Activated CD4-positive, CD25-positive, alpha-beta regulatory T cell treated with anti-CD3 and anti-CD28 coated beads, Interleukin-2, amount 50 U/mL, for 16 hours (primary cell): ENCODE data around the gene COLQ.

Source experiments
- DNase-seq: peaks from one replicate; pipeline ENCODE4 v3.0.0-alpha.2; 2020; ENCODE audit warnings: low read depth, low spot score

Gene COLQ

DNA sequence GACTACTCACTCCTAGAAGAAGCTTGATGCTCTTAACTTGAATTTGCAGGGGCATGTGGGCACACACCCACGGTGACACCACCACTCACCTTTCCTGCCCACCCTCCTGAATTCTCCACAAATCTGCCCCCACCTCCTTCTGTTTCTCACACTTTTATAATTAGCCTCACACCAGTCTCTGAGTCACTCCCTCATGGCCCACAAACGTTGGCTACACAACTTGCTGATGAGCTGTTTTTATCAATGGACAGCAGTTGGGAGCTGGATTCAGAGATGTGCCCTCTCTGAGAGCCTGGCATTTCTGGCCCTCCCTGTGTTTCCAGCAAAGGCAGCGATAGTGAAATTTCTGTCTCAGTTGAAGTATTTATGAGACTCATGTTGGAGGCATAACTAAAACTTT lies 1.3 kb downstream of the COLQ start:
- no peak for DNase-seq

- no peak for DNase-seq
These were observed 2.4 kb downstream of the COLQ start for GRCh38 chr3:15519096-15519495.

DNA sequence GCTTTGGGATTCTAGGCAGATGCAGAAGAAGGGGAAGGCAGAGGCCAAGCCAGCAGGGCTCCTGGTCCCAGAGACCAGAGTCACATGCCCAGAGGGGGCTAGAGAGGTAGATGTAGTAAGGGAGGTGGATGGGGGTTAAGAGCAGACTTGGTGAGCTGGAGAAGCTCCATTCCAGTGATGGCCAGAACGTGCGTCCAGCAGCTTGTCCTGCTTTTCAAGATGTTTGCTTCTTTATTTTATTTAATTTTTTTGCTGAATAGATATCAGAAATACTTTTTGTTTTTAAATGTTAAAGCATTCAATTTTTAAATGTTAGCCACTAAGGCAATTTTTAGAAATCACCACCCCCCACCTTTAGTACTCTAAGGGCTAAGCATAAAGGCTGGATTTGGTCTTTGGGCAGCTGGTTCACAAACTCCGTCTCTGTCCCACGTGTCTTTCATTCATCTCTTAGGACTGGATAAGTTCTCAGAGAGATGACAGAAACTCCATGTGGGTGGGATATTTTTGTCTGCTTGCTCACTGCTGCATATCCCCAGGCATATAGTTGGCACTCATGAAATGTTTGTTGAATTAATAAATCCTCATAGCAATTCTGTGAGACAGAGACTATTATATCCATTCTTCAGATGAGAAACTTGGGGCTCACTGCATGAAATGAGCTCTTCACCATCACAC lies 6.7 kb downstream of the COLQ start:
- DNase-seq = no peak

DNA sequence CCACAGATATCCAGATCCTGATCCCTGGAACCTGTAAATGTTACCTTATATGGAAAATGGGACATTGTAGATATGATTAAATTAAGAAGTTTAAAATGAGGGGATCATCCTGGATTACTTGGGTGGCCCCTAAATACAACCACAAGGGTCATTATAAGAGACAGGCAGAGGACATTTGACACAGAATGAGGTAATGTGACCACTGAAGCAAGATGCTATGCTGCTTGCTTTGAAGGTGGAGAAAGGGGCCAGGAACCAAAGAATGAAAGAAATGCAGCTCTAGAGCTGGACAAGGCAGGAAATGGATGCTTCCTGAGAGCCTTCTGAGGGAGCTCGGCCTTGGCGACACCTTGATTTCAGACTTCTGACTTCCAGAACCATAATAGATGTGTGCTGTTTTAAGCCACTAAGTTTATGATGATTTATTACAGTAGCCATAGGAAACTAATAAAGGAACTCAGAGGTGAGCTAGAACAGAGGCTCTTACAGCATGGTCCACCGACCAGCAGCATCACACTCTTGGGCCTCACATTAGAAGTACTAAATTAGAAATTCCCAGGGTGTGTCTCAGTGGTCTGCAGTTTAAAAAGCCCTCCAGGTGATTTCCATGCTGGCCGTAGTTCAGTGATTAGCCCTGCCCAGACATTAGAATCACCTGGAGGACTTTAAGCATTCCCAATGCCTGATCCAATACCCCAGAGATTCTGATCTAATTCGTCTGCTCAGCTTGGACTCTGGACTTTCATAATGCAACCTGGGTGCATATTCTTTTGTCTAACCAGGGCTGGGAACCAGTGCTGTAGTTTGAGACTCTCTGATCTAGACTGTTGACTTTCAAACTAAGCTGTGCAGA lies 7.5 kb downstream of the COLQ start:
- no peak for DNase-seq

DNA sequence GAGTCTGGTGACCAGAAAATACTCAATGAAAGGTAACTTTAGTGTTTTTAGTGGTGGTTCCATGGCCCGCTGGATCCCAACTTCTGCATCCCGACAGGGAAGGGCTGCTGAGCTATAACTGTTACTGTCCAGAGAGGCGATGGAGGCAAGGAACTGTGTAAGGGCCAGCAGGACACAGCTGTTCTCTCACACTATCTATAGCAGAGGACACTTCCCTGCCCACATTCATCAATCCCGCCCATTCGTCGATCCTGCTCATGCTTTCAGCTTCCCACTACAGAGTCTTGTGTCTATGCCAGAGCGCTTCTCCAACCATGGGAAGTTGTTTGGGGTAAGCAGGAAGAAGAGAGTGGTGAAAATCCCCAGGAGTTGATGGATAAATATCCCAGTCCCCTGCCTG lies 8.4 kb downstream of the COLQ start:
- no peak for DNase-seq

- DNase-seq = no peak
These were observed 9.3 kb downstream of the COLQ start for GRCh38 chr3:15512166-15512565.

GRCh38 chr3:15511156-15511555 lies 10.3 kb downstream of the COLQ start:
- no peak for DNase-seq

- DNase-seq = no peak
These were observed 11.0 kb downstream of the COLQ start for GRCh38 chr3:15510493-15510892.

DNA sequence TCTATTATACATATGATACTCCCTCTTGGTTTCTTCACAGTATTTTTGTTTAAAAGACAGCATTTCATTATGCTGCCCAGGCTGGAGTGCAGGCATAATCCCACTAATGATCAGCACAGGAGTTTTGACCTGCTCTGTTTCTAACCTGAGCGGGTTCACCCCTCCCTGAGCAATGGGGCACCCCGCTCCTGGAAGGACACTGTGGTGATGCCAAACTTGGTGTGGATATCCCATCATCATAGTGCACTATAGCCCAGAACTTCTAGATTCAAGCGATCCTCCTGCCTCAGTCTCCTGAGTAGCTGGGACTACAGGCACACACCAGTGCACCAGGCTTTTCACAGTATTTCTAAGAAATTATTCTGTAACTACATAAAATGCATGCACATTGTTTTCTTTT lies 14.9 kb downstream of the COLQ start:
- no peak for DNase-seq

DNA sequence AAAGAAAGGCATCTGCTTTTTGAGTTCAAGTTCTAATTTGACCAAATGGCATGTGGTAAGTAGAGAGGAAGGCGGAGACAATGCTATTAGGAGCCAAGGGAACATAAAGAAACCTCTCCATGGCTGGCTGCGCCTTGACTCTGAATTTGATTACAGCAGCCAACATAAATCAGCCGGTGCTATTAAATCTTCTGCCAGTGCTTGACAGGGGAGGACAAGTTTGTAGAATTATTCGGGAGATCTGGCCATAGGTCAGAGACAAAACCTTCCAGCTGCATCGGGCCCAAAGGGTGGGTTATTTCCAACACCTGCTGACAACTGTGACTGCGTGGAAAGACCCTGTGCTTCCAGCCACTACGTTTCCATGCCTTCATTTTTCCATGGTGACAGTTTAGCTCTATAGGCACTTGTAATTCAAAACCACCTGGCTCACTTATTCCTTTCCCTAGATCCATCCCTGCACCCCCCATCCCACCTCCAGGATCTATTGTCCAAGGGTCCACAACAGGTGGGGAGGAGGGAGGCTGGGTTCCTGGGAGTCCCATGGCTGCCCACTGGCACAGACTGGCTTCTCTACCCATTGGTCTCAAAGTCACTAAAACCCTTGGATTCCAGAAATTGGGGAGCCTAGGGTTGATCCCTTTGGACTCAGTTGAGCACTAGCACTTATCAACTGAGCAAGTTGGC lies 15.9 kb downstream of the COLQ start:
- DNase-seq = no peak

DNA sequence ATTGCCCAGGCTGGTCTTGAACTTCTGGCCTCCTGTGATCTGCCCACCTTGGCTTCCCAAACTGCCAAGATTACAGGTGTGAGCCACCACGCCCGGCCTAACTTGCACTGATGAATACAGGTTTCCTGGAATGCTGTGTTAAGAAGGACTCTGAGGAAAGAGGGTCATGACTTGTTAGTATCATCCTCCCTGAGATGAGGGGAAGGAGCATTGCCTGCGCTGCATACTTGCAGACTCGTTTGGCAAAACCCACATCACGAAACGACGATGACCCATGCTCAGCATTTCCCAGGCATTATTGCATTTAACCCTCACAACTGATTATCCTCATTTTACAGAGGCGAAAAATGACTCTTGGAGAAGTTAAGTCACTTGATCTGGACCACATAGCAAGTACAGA lies 18.9 kb downstream of the COLQ start:
- DNase-seq = no peak

DNA sequence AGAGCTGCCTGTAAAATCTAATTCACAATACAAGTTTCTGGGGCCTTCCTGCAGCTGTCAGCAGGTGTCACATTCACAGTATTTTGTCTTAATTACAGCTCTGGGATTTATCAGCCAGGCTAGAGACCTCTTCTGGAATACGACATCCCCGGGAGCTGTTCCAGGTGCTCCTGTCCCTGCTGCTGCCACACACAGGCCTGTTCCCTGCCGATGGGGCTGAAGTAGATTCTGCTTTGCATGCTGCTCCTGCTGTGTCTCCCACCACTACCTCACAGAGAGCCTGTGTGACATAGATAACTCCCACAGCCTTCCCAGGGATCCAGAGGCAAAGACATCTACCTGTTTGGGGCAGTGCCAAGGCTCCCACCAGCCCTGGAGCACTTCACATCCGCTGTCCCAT lies 20.4 kb downstream of the COLQ start:
- DNase-seq = no peak

GRCh38 chr3:15500107-15500724 lies 21.3 kb downstream of the COLQ start:
- DNase-seq = no peak

DNA sequence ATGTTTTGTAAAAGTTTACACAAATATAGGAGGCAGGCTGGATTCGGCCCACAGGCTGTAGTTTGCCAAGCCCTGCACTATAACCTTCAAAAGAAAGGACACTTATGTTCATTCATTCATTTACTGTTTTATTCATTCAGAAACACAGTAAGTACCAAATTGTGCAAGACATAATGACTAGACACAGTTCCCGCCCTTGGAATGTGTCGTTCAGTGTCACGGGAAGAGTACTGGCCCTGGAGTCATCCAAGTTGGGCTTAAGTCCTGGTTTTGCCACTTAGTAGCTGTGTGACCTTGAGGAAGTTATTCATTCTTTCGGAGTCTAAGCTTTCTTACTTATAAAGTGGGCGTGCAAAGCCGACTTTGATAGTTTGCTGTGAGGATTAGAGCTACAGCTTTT lies 22.0 kb downstream of the COLQ start:
- no peak for DNase-seq

DNA sequence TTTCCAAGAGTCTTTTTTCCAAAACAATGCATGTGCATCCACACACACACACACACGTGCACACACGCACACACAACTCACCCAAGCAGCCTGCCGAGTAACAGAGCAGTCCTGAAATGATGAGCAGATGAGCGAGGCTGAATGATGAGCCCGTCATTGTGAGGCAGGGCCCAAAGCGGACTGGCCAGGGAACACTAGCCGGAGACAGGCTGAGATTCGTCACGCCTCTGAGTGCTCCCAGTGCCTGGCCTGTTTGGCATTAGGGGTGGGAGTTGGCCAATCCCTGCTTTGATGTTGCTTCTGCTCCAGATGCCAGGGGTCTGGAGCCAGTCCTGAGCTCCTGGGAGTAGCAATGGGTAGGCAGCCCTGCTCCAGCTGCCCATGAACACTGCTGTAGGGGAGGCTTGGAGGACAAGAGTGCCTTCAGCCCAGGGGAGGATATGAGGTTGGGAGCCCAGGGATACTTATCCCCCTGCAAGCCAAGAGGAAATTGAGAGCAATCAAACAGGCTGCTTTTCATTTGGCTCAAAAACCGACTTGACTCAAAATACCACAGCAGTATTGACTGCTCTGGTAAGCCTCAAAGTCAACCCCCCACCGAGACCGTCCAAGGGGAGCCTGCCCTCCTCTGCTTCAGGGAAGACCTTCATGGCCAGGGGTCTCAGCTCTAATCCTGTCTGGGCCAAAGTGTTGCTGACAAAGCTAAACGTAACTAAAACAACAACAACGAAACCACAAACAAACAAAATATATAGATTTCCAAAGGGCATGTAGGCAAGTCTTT lies 22.9 kb downstream of the COLQ start:
- DNase-seq = no peak

GRCh38 chr3:15497964-15498363 lies 23.5 kb downstream of the COLQ start:
- no peak for DNase-seq

DNA sequence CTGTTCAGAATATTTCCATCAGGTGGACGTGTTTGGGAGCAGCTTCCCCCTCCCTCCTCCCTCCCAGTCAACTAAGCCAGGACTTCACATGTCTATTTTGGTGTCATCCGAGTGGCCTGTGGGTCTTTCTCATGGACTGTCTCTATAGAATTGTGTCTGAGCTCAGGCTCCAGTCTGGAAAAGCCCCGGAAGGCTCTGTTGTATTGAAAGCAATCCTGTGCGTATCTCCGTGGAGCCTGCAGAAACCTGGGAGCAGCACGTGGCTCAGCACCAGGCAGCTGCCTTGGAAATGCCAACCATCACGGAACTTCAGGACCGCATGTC lies 25.2 kb downstream of the COLQ start:
- no peak for DNase-seq

- no peak for DNase-seq
These were observed 25.8 kb downstream of the COLQ start for GRCh38 chr3:15495461-15496340.

DNA sequence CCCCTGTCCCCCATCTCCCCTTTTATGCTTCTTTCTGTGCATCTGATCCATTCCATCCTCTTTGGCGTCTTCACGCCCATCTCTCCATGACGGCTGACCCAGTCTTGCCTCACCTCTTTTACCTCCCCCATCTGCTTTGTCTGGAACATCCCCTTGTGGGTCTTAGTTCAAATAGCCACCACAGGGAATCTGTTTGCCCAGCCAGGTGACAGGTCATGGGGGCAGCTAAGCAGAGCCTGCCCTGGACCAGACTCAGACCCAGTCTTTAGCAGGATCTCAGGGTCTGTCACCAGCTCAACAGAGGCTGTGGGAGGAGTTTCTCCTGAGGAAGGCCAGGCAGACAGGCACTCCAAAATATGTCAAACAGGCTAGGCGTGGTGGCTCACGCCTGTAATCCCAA lies 28.1 kb downstream of the COLQ start:
- DNase-seq = no peak

GRCh38 chr3:15492847-15493360 lies 28.6 kb downstream of the COLQ start:
- DNase-seq = no peak
